Measurements from ENCODE around the gene NIBAN1. TPM values are rescaled to one million over a fixed set of nuclear protein-coding genes. Genes with fewer than 3 reads are reported as not detected.

Gene NIBAN1
- total and polyA plus RNA-seq, 2 of the 8 experiments (the other 6 are each of a cell fraction or from before 2014, with no cell fraction given), result 5.7 to 15.2 TPM

- H2AFZ ChIP-seq (ENCODE audit: low read length), result no peak overlapping the region
- H3K4me1 ChIP-seq (replicated peaks in 1 of 4; ENCODE audit: control insufficient read depth in 3 of 4, insufficient read depth in 4 of 4, low read length in 3 of 4), result peaks cover 0 to 3% (median under 1%) of the 10 kb centered on the region in 4 experiments; a peak in 1 of 7 replicates
- no peak overlapping the region for H3K18ac ChIP-seq (ENCODE audit: extremely low read depth, low read length)
- H3K4me2 ChIP-seq (ENCODE audit: insufficient read depth in 1 of 2, low read depth in 2 of 2, low read length in 2 of 2), result no peak overlapping the region
- no peaks in the 10 kb centered on the region for H3K27me3 ChIP-seq (replicated peaks in 1 of 4; ENCODE audit: control insufficient read depth in 3 of 4, extremely low read depth in 1 of 4, insufficient read depth in 3 of 4, low read length in 3 of 4)
- H3K23ac ChIP-seq (ENCODE audit: insufficient read length), result no peak overlapping the region
- no peak overlapping the region for H3K27ac ChIP-seq (ENCODE audit: low read depth, low read length)
- H4K20me1 ChIP-seq (replicated peaks in 1 of 2; ENCODE audit: control insufficient read depth in 1 of 2, insufficient read depth in 2 of 2, low read length in 2 of 2), result no peaks in the 10 kb centered on the region
- no peak overlapping the region for H2BK5ac ChIP-seq (ENCODE audit: low read depth, low read length)
- no peak overlapping the region for H2BK15ac ChIP-seq (ENCODE audit: low read length)
- no peak overlapping the region for H3K4me3 ChIP-seq (ENCODE audit: extremely low read depth in 1 of 4, insufficient read depth in 2 of 4, low read depth in 3 of 4, low read length in 4 of 4)
- no peaks in the 10 kb centered on the region for H3K79me1 ChIP-seq (ENCODE audit: low read depth, low read length)
- no peak overlapping the region for H4K91ac ChIP-seq (replicated peaks; ENCODE audit: insufficient read length, low read length)
- no peak overlapping the region for H2BK20ac ChIP-seq (ENCODE audit: low read length)
- 0 out of 4 replicates have a peak, but pooled peaks cover 0 to 5% of the 10 kb centered on the region in 2 experiments for H3K79me2 ChIP-seq (ENCODE audit: control insufficient read depth in 1 of 2, insufficient read depth in 2 of 2, low read length in 2 of 2)
- H3K4ac ChIP-seq (replicated peaks; ENCODE audit: insufficient read length, low read depth, low read length), result no peak overlapping the region
- H4K8ac ChIP-seq (ENCODE audit: extremely low read depth, insufficient read depth, low read length), result no peak overlapping the region
- no peak overlapping the region for H2BK120ac ChIP-seq (replicated peaks; ENCODE audit: low read depth, low read length)
- H3K9ac ChIP-seq (replicated peaks in 1 of 4; ENCODE audit: extremely low read depth in 1 of 4, low read depth in 3 of 4, low read length in 3 of 4), result no peak overlapping the region
- H3K14ac ChIP-seq (ENCODE audit: insufficient read length), result no peak overlapping the region
- DNase-seq (ENCODE audit: low read depth in 1 of 2, low spot score in 2 of 2) (no peak), FAIRE-seq (no peak)
- ChIA-PET CTCF (ENCODE audit: partially characterized antibody) (interaction anchor here (1.0 to 1.5 kb wide), 2 partner anchors 8 to 30 kb away, joined by 3 read pairs; partner anchors contain the start of gene NIBAN1), POLR2A (ENCODE audit: partially characterized antibody) (interaction anchor here (0.7 kb wide), 1 partner anchor 14 kb away, joined by 3 read pairs; no protein-coding TSS in a partner anchor)
- no peak overlapping the region for H2AK5ac ChIP-seq (ENCODE audit: low read depth, low read length)
- H3K23me2 ChIP-seq (ENCODE audit: low read depth, low read length), result no peaks in the 10 kb centered on the region
- no peaks in the 10 kb centered on the region for H3K36me3 ChIP-seq (ENCODE audit: control insufficient read depth in 2 of 4, insufficient read depth in 4 of 4, low read length in 3 of 4)
- no peak overlapping the region for H3K56ac ChIP-seq (replicated peaks; ENCODE audit: insufficient read length, low read depth, low read length)
- 91% methylated on average over 2 of the region's 2 CpGs; no CpG with 5 or more reads in 1 of the 2 experiments for WGBS, 2 experiments (ENCODE audit: extremely low coverage in 1 of 2, insufficient coverage in 1 of 2, insufficient read length in 1 of 2, insufficient replicate concordance in 2 of 2, low coverage in 1 of 2, low lambda C conversion rate in 2 of 2, missing lambda C conversion rate in 1 of 2)
- no peaks in the 10 kb centered on the region for H3K9me3 ChIP-seq (ENCODE audit: insufficient read depth in 2 of 2, low read depth in 1 of 2, low read length in 1 of 2)
- no peak overlapping the region for H4K5ac ChIP-seq (ENCODE audit: insufficient read length, low read depth, low read length)
- no peak overlapping the region for H2BK12ac ChIP-seq (ENCODE audit: low read depth, low read length)
- TF ChIP-seq PHF8 (conservative IDR thresholded peaks at IDR 0.05; ENCODE audit: low read depth, low read length), result no peak
- no peak for TF ChIP-seq RNF2 (IDR thresholded peaks at IDR 0.05; ENCODE audit: borderline replicate concordance, low read depth, low read length, missing control alignments, poor library complexity, severe bottlenecking)
- no peak for TF ChIP-seq NRF1 (IDR thresholded peaks at IDR 0.05; ENCODE audit: low read depth, low read length)
- TF ChIP-seq CTBP2 (IDR thresholded peaks at IDR 0.05; ENCODE audit: borderline replicate concordance, insufficient read depth, insufficient read length, low read length), result no peak
- no peak for TF ChIP-seq SP4 (IDR thresholded peaks at IDR 0.05; ENCODE audit: low read length)
- TF ChIP-seq CREB1 (IDR thresholded peaks at IDR 0.05), result no peak
- TF ChIP-seq KDM1A (IDR thresholded peaks at IDR 0.05; ENCODE audit: borderline replicate concordance, low read length), result no peak
- TF ChIP-seq SIX5 (IDR thresholded peaks at IDR 0.05; ENCODE audit: low read depth, low read length), result no peak
- no peak for TF ChIP-seq ZNF274 (IDR thresholded peaks at IDR 0.05; ENCODE audit: borderline replicate concordance, extremely low read depth, low read length)
- TF ChIP-seq FOSL1 (IDR thresholded peaks at IDR 0.05; ENCODE audit: insufficient read depth, low read depth, low read length), result no peak
- no peak for TF ChIP-seq SP1 (IDR thresholded peaks at IDR 0.05; ENCODE audit: low read depth, low read length)
- no peak for TF ChIP-seq GABPA (IDR thresholded peaks at IDR 0.05; ENCODE audit: borderline replicate concordance, insufficient read depth, low read length)
- TF ChIP-seq BACH1 (IDR thresholded peaks at IDR 0.05; ENCODE audit: low read length), result no peak
- TF ChIP-seq CHD1 (IDR thresholded peaks at IDR 0.05; ENCODE audit: low read depth, low read length), result no peak
- TF ChIP-seq SRF (IDR thresholded peaks at IDR 0.05; ENCODE audit: low read depth, low read length), result no peak
These were observed 30.3 kb downstream of the NIBAN1 start for GRCh38 chr1:184943998-184944397.
